HCT116 (cell line): ENCODE measurements around the gene TFB1M. TPM values are rescaled to one million over a fixed set of nuclear protein-coding genes. Genes with fewer than 3 reads are reported as not detected.

ENCODE experiments used
- ATAC-seq: fragments of 200-7000 bp; cut with Tn5 transposase; 2 replicates; pipeline ENCODE4 v1.9.1; 2020; ENCODE audit warnings: mild to moderate bottlenecking, moderate library complexity
- BruUV-seq: library from RNA; stranded (reverse); fragments of 400-500 nt; replicated peaks from 2 replicates; lab custom pipeline; 2021; lab: Mats Ljungman, UMichigan
- CTCF ChIA-PET: fragments of 300-600 bp; sonication (Branson Sonifier 250); formaldehyde crosslinking; loops from one replicate; lab custom pipeline; 2021; ENCODE audit warnings: antibody characterized with exemption; lab: Charles Lee
- POLR2A ChIA-PET: fragments of 300-600, 350-600 bp; sonication (Branson Sonifier 250); formaldehyde crosslinking; loops from one replicate; lab custom pipeline; 2021; ENCODE audit warnings: antibody characterized with exemption; lab: Charles Lee
- RAD21 ChIA-PET, 2 experiments: fragments of 300-600 bp; sonication (Branson Sonifier 250); formaldehyde crosslinking; loops; one replicate each; lab custom pipeline; 2023; ENCODE audit warnings: low total read pairs in 2 of 2; ENCODE audit not compliant: uncharacterized antibody in 2 of 2, unreplicated experiment in 2 of 2, low non-redundant PET in 1 of 2; lab: Charles Lee
- DNase-seq: peaks from one replicate; pipeline ENCODE4 v3.0.0-alpha.2; 2010; ENCODE audit warnings: low read depth, low spot score
- H2AFZ ChIP-seq: fragments of 200-600 bp; shearing (Covaris generic), sonication (generic); 2 replicates; pipeline ENCODE4 v1.6.1; 2017; ENCODE audit warnings: low read depth, mixed run types, mixed read lengths, antibody characterized with exemption, low read length; ENCODE audit not compliant: poor library complexity, severe bottlenecking
- H3K27ac ChIP-seq: 2 replicates; pipeline ENCODE4 v1.5.1; 2012; ENCODE audit warnings: low read depth, low read length
- H3K27me3 ChIP-seq: fragments of 200-600 bp; sonication (generic); 2 replicates; pipeline ENCODE4 v1.6.1; 2016; ENCODE audit warnings: mixed run types, low read length, mixed read lengths; ENCODE audit not compliant: insufficient read depth
- H3K36me3 ChIP-seq, 2 experiments: fragments of 200-500 bp in 1 of 2; fragments of 200-600 bp in 1 of 2; sonication (Bioruptor generic) in 1 of 2; sonication (generic) in 1 of 2; 2 replicates each; pipeline versions ENCODE4 v1.5.1 to v1.6.1; 2014 to 2016; ENCODE audit warnings: low read length in 2 of 2, inconsistent platforms in 1 of 2, mixed read lengths in 1 of 2, mixed run types in 1 of 2; ENCODE audit not compliant: insufficient read depth in 2 of 2, control insufficient read depth in 1 of 2
- H3K4me1 ChIP-seq, 2 experiments: fragments of 200-600 bp in 1 of 2; sonication (generic) in 1 of 2; 2 replicates each; pipeline versions ENCODE4 v1.5.1 to v1.6.1; 2012 to 2017; ENCODE audit warnings: low read length in 2 of 2, inconsistent platforms in 1 of 2, mild to moderate bottlenecking in 1 of 2, mixed read lengths in 1 of 2, mixed run types in 1 of 2, moderate library complexity in 1 of 2; ENCODE audit not compliant: insufficient read depth in 2 of 2, control insufficient read depth in 1 of 2
- H3K4me2 ChIP-seq: fragments of 200-600 bp; sonication (generic); 2 replicates; pipeline ENCODE4 v1.6.1; 2017; ENCODE audit warnings: mixed run types, low read length, mixed read lengths
- H3K4me3 ChIP-seq, 2 experiments: fragments of 200-600 bp in 1 of 2; sonication (generic) in 1 of 2; replicated peaks in 1 of 2; 2 replicates each; pipeline ENCODE4 v1.5.1; 2011 to 2016; ENCODE audit warnings: low read length in 2 of 2, control low read depth in 1 of 2, low read depth in 1 of 2, mild to moderate bottlenecking in 1 of 2, mixed read lengths in 1 of 2, mixed run types in 1 of 2
- H3K79me2 ChIP-seq: fragments of 200-600 bp; sonication (generic); 2 replicates; pipeline ENCODE4 v1.6.1; 2017; ENCODE audit warnings: mild to moderate bottlenecking, mixed run types, low read length, moderate library complexity, mixed read lengths; ENCODE audit not compliant: insufficient read depth
- H3K9ac ChIP-seq: fragments of 200-600 bp; sonication (generic); 2 replicates; pipeline ENCODE4 v1.6.1; 2016; ENCODE audit warnings: low read length, mixed read lengths
- H3K9me2 ChIP-seq: fragments of 200-600 bp; sonication (generic), shearing (Covaris generic); 2 replicates; pipeline ENCODE4 v1.6.1; 2017; ENCODE audit warnings: mixed run types, mild to moderate bottlenecking, moderate library complexity; ENCODE audit not compliant: insufficient read depth
- H3K9me3 ChIP-seq, 2 experiments: fragments of 200-500 bp in 1 of 2; fragments of 200-600 bp in 1 of 2; sonication (Bioruptor generic) in 1 of 2; sonication (generic) in 1 of 2; 2 replicates each; pipeline ENCODE4 v1.6.1; 2014 to 2017; ENCODE audit warnings: low read length in 2 of 2, mixed read lengths in 2 of 2, inconsistent platforms in 1 of 2, low read depth in 1 of 2, mild to moderate bottlenecking in 1 of 2, mixed run types in 1 of 2, moderate library complexity in 1 of 2; ENCODE audit not compliant: control insufficient read depth in 1 of 2, insufficient read depth in 1 of 2
- H4K20me1 ChIP-seq: fragments of 200-600 bp; sonication (generic), shearing (Covaris generic); 2 replicates; pipeline ENCODE4 v1.6.1; 2017; ENCODE audit warnings: mixed run types, mild to moderate bottlenecking, moderate library complexity; ENCODE audit not compliant: insufficient read depth
- ATF3 ChIP-seq: IDR thresholded peaks from 2 replicates; pipeline ENCODE4 v1.6.1; 2012
- CBX3 ChIP-seq: IDR thresholded peaks from 2 replicates; pipeline ENCODE4 v1.6.1; 2012; ENCODE audit warnings: low read depth
- CEBPB ChIP-seq: IDR thresholded peaks from 2 replicates; pipeline ENCODE4 v1.6.1; 2012; ENCODE audit warnings: low read depth
- ELF1 ChIP-seq: IDR thresholded peaks from 2 replicates; pipeline ENCODE4 v1.6.1; 2012; ENCODE audit warnings: low read depth, borderline replicate concordance
- EZH2phosphoT487 ChIP-seq: fragments of 200-600 bp; IDR thresholded peaks from 2 replicates; pipeline ENCODE4 v1.6.1; 2018; ENCODE audit warnings: antibody characterized with exemption, borderline replicate concordance
- JUND ChIP-seq: IDR thresholded peaks from 2 replicates; pipeline ENCODE4 v1.6.1; 2012
- MAX ChIP-seq: IDR thresholded peaks from 2 replicates; pipeline ENCODE4 v1.6.1; 2012
- POLR2AphosphoS5 ChIP-seq: IDR thresholded peaks from 2 replicates; pipeline ENCODE4 v1.6.1; 2011; ENCODE audit warnings: mild to moderate bottlenecking, low read depth, low read length, moderate library complexity
- REST ChIP-seq: IDR thresholded peaks from 2 replicates; pipeline ENCODE4 v1.6.1; 2012; ENCODE audit warnings: low read depth
- SRF ChIP-seq: IDR thresholded peaks from 2 replicates; pipeline ENCODE4 v1.6.1; 2012; ENCODE audit warnings: low read depth
- TCF7L2 ChIP-seq: IDR thresholded peaks from 2 replicates; pipeline ENCODE4 v1.7.0; 2011; ENCODE audit warnings: borderline replicate concordance, inconsistent platforms; ENCODE audit not compliant: insufficient read depth, insufficient read length; ENCODE audit errors: extremely low read depth
- ZNF274 ChIP-seq: fragments of 200-500 bp; sonication (Bioruptor generic); IDR thresholded peaks from 2 replicates; pipeline ENCODE4 v1.6.1; 2014; ENCODE audit warnings: mild to moderate bottlenecking, low read depth, low read length, inconsistent platforms
- intact Hi-C: fragments of 100-400 bp; cut with micrococcal nuclease; formaldehyde crosslinking; loops from 2 replicates; pipeline ENCODE4 v1.10.0; 2022
- total RNA-seq: library from RNA; stranded (reverse); gene quantifications from one replicate; pipeline ENCODE4 v1.2.1, GENCODE V29; 2021; ENCODE audit not compliant: unreplicated experiment

TFB1M gene
- total RNA-seq, 1 experiment from 2014 or later = 43.8 TPM

- Histone ChIP-seq H4K20me1 (no peaks in the 10 kb centered on the region), H3K36me3 (no peaks in the 10 kb centered on the region), H2AFZ (no peak overlapping the region), H3K9me3 (no peaks in the 10 kb centered on the region; a peak in 1 of 4 replicates), H3K4me1 (no peaks in the 10 kb centered on the region), H3K9ac (no peak overlapping the region), H3K4me2 (no peak overlapping the region), H3K27ac (no peak overlapping the region), H3K9me2 (no peaks in the 10 kb centered on the region), H3K79me2 (no peaks in the 10 kb centered on the region), H3K27me3 (no peaks in the 10 kb centered on the region), H3K4me3 (no peak overlapping the region)
- ATAC-seq = no peak
- no TSS peak for BruUV-seq
- RAD21 ChIA-PET = no interaction called here
- intact Hi-C loops = loop anchor here (10.0 kb wide), 1 partner anchor 376 kb away; no protein-coding TSS in a partner anchor
- no peak for DNase-seq
- POLR2A ChIA-PET = no interaction called here
- CTCF ChIA-PET = no interaction called here
- TF ChIP-seq CBX3 (no peak), ZNF274 (no peak), REST (no peak), JUND (no peak), POLR2AphosphoS5 (no peak), EZH2phosphoT487 (no peak), ELF1 (no peak), MAX (no peak), SRF (no peak), ATF3 (no peak), TCF7L2 (no peak), CEBPB (no peak)
Measured at GRCh38 chr6:155240905-155241600, 73.2 kb downstream of the TFB1M start.
